GM21381 (cell line): Measurements from ENCODE around the gene MYT1.

Experiments used
- ATAC-seq: cut with Tn5 transposase; IDR thresholded peaks from one replicate; pipeline ENCODE4 v1.9.1; 2021; ENCODE audit warnings: mild to moderate bottlenecking, moderate library complexity; ENCODE audit not compliant: unreplicated experiment

MYT1 gene

DNA sequence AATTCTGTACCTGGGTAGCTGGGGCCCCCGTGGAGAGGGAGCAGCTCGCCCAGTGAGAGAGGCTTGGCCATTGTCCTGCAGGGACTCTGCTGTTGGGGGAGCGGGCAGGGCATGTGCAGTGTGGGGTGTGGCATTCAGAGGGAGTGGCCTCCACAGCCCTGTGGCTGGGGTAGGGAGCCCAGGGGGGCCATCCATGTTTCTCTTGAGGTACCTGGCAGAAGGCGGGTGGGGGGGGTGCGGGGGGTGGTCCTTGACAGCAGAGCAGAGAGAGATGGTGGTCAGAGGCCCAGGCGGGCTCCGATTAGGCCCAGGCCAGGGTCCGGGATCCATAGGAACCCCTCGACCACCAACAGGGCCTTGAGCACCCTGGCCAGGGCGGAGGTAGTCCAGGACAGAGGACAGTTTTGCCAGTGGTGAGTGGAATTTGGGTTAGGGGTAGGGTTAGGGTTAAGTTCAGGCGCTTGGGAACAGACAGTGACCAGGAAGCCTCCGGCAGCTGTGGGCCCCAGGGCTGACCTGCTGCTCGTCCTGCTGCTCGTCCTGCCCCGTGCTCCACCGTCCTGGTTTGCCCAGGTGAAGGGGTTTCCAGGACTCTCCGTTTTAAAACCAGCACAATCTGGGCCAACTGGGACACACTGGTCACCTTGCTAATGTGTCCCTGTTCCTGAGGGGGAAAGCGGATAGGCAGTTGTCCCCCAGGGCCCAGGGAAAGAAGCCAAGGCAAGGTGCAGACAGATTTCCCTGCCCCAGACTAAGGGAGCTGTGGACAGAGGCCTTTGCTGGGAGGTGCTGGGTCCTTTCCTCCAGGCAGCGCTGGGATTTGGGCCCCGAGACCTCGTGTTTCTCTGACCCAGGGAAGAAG, 24.8 kb upstream of the MYT1 start:
- ATAC-seq, result no peak

DNA sequence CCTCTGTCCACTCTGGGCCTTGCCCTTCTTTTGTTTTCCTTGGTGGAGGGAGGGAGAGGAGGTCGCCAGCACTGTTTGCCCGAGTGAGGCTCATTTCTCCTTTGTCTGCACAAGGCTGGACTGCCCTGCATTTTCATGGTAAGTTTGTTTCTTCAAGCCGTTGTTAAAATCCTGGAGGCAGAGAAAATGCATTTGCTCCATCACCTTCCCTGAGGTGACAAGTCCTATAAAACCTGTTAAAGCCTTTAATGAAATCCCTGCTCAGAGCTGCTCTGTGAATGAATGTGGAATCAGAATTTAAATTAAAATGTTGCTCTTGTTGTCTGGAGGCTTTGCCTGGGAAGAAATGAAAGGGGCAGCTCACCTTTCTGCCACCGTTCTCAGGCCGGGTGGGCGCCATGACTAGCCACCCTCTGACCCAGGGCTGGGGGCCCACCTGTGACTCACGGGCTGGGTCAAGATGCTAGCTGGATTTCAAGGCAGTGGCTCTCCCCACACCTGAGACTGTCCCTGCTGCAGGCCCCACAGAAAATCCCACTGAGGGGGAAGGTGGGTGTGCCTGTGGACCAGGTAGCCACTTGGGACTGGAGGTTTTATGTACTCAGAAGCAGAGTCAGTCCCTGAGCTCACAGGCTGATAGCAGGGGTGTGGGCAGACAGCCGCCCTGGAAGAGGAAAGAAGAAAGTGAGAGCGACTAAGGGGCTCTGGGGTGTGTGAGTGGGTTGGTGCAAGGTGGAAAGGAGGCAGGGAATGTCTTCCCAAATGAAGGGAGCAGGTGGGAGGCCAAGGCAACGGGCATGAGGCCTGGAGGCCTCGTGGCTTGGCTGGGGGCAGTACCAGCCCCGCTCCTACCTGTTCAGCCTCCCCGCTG, 24.0 kb upstream of the MYT1 start:
- no peak for ATAC-seq

DNA sequence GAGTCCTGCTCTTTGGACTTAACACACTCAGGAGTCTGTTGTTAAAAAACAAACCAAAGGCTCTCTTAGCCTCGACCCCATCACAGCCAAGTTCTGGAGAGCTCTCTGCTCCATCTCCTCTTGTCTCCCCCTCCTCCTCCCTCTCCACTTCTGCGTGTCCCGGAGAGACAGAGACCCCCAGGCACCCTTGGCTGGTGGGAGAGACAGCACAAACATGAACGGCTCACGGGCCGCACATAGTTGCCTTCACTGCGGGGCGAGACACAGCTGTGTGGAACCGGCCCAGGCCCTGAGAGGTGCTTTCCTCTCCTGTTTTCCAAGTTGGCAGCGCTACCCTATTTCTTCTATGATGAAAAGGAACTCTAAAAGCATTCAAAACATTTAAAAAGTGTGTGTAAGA, 23.3 kb upstream of the MYT1 start:
- ATAC-seq, result no peak

DNA sequence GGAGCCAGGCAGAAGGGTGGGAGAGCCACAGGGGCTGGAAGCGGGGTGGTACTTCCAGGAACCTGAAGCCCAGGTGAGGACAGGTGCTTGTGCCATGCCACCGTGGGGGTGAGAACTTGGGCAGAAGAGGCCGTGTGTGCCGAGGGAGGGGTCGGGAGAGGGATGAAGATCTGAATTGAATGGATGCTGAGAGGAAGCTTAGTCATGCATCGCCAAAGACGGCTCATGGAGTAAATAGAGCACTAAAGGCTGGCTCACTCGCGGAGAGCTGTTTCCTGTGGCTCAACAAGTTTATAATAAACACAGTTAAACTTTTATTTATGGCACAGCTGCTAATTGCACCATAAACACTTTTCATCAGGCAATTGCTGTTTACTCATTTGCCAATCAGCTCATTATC, 21.7 kb upstream of the MYT1 start:
- no peak for ATAC-seq

DNA sequence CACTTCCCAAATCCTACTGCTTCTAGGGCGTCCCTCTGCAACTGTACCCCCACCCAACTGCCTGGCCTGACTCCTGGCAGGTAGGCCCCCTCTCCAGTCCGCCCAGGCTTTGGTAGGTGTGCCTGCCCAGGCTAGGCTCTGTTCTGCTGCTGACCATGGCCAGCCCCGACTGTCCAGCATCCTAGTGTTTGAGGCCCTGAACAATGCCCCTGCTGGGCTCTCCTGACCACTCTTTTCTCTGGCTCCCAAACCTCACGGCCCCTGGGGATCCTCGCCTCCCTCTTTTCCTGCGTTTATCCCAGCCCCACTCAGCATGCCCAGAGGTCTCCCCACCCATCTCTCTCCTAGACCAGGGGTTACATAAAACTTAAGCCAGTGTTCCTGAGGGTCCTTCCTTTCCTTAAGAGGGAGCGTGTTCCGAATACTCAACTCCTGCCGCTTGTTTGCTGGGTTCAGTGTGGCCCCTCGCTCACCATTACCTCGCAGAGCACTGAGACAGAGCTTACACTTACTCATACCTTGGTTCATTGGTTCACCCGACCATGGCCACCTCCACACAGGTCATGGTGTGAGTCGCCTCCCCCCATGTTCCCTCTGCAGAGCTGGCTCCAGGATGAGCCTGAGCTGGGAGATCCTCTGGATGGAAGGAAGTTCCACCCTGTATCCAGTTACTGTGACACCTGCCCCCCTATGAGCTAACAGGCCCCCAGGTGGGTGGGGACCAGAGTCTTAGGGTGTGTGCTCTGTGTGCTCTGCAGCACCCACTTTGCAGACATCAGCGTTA, 21.0 kb upstream of the MYT1 start:
- no peak for ATAC-seq

DNA sequence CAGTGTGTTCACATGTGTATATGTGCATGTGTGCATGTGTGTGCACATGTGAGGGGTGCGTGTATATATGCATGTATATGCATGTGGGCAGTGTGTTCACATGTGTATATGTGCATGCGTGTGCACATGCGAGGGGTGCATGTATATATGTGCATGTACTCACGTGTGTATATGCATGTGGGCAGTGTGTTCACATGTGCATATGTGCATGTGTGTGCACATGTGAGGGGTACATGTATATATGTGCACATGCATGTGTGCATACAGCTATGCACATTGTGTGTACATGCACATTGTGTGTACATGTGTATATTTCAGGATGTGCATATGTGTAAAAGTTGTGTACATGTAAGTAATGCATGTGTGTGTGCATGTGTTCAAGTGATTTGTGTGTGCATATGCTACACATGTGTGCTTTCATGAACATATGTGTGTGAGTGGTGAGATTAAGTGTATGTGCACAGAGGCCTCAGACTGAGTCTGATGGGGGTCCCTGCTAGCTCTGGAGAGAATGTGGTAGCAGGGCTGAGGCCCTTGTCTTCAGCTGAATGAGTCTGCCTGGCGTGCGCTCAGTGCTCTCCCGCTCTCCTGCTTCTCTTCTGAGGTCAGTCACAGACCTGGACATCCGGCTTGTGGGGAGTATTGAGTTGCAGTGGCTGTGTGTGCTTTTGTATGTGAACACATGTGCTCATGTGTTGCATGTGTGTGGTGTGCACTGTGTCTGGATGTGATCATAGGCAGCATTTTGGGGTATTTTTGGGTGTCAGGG, 19.9 kb upstream of the MYT1 start:
- no peak for ATAC-seq

DNA sequence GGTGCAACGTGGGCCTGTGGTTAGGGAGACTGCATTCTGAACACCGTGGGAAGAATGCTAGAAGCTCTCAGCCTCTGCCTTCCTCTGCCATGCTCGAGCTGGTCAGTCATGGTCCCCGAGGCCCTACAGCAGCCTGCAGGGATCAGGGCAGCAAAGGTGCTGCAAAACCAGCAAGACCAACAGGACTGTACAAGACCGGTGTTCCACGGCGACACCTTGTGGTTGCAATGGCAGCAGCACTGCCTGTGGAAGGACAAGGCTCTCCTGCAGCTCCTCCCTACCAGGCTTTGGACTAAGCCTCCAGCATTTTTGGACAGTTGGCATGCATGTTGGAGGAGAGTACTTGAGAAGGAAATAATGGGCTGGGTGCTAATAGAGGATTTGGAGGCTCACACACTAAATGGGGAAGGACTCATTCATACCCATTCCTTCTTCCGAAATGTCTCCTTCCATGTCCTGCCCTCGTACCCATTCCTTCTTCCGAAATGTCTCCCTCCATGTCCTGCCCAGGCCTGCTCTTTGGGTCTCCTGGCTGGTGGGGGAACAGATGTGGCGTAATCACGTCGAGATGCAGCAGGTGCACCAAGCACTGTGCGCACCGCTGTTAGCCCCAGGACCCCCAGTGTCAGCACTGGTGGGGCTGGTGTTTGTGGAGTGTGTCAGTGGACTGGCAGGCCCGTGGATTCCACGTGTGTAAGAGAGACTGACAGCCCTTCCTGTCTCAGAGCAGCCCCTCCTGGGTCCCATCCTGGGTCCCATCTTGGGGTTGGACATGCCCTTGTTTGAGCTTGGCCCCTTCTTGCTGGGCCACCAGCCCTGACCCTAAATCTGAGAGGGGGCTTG, 18.6 kb upstream of the MYT1 start:
- ATAC-seq, result no peak

DNA sequence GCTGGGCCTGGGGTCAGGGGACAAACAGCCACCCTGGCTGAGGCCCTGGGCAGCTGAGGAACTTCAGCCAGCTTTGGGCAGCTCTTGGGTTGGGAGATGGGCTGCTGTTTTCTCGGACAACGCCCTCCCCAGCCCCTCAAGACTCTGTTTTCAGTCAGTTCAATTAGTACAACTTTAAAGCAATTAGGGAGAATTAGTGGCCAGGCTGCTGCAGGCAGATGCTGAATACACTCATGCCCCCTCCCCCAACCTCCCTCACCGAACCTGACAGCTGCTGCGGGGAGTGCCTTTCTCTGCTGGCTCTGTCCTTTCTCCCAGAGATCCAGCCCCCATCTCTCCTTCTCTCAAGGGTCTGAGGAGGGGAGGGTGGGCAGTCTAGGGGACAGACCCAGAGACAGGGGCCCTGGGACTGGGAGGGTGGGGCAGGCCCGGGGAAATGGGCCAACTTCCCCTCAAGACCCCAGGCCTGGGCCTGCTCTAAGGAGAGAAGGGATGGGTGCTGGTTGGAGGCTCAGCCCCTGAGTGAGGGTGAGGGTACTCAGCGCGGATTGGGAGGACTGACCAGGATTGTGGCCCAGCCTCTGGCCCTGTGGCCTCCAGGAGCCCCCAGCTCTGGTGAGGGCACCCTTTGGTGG, 17.8 kb upstream of the MYT1 start:
- ATAC-seq, result no peak

DNA sequence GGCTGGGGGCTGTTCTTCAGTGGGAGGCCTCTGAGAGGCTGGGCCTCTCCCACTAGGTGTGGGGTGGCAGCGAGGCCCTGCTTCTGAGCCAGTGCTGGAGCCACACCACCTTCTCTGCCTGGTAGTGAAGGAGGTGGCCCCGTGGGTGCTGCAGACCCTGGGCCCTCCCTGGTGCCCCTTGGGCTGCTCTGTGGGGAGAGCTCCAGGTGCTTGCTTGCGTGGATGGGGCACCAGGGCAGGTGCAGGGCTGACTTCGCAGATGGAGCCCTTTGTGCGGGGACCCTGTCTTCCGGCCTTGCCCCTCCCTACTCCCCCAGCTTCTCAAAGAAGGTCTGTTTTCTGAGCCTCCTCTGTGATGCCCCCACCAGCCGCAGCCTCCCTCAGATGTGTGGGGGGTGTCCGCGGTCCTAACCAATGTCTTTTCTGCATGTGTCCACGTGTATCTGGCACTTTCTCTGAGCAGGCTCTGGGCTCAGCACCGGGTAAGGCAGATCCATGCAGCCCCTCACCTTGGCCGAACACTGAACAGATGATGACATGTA, 17.2 kb upstream of the MYT1 start:
- ATAC-seq, result no peak

DNA sequence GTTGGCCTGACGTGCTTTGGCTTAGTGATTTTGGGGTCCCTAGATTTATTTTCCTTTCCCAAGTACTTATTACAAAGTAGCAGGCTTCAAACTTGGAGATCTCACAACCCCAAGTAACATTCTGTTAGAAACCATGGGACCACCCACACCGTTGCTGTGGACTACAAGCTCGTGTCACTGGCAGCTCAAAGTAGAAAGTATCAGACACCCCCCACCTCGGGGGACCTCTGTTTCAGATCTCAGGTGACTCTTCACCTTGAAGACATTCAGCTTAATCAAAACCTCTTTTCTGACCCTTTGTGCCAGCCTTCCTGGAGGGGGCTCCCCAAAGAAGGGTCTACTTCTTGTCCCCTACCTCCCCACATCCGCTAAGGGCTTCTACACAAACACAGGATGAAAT, 15.7 kb upstream of the MYT1 start:
- ATAC-seq, result no peak

DNA sequence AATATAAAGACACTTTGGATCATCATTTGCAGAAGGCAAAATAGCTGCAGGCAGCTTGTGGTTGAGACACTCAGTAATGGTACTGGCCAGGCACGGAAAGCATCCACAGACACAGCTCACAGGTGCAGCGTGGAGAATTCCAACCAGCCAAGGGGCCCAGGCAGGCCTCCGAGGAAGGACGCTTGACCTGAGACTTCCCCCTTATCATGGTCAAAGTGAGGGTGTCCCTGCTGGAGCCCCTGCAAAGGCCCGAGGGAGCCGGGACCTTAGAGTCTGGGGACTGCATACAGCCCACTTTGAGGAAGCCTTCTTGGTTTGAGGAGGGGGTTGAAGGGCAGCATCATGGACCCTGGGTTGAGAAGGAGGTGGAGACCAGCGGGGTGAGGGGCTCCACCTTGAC, 15.1 kb upstream of the MYT1 start:
- ATAC-seq, result no peak

DNA sequence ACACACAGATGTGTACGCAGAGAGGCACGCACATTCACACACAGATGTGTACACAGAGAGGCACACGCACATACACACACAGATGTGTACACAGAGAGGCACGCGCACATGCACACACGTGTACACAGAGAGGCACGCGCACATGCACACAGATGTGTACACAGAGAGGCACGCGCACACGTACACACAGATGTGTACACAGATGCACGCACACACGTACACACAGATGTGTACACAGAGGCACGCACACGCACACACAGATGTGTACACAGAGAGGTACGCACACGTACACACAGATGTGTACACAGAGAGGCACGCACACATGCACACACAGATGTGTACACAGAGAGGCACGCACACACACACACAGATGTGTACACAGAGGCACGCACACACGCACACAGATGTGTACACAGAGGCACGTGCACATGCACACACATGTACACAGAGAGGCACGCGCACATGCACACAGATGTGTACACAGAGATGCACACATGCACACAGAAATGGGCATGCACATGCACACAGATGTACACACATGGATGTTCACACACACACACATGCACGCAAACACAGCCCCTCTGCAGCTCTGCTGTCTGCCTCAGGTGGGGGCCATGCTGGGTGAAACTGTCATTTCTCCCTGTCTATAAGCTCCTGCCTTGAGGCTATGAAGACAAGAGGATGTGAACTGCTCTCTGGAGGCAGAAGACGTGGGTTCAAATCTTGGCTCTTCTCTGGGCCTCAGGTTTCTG, 14.3 kb upstream of the MYT1 start:
- ATAC-seq, result no peak

DNA sequence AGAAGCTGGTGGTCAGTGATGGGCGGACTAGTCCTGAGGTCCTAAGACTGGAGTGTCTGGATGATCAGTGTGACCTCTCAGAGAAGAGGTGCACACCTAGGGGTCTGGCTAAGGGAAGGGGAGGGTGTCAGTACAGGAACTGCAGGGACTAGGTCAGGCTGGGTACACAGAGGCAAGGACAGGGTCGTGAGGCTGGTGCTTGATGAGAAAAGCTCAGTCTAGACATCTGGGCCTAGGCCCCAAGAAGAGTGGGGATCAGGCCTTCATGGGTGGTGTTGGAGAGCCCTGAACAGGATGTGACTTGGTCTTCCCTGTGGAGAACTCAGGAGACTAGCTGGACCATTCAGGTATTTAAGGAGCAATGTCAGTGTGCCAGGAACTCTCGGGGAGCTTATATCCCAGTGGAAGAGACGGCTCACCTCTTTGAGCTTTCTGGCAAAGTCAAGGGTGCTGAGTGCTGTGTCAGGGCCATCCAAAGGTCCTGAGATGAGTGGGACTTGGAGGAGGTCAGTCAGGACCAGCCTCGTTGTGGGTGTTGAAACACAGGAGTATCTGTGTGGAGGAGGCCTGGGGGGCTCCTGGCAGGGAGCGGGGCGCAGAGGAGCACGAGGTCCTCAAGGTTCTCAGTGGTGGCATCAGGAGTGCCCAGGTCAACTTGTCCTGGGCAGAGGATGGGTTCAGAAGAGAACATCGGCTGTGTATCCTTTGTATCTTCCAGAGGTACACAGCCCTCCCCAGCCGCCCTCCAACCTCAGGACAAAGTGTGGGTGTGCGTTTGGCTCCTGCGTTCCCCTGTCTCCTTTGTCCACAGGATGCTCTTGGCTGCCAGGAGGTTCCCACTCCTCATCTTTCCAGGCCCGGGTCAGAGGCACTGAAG, 13.3 kb upstream of the MYT1 start:
- no peak for ATAC-seq

DNA sequence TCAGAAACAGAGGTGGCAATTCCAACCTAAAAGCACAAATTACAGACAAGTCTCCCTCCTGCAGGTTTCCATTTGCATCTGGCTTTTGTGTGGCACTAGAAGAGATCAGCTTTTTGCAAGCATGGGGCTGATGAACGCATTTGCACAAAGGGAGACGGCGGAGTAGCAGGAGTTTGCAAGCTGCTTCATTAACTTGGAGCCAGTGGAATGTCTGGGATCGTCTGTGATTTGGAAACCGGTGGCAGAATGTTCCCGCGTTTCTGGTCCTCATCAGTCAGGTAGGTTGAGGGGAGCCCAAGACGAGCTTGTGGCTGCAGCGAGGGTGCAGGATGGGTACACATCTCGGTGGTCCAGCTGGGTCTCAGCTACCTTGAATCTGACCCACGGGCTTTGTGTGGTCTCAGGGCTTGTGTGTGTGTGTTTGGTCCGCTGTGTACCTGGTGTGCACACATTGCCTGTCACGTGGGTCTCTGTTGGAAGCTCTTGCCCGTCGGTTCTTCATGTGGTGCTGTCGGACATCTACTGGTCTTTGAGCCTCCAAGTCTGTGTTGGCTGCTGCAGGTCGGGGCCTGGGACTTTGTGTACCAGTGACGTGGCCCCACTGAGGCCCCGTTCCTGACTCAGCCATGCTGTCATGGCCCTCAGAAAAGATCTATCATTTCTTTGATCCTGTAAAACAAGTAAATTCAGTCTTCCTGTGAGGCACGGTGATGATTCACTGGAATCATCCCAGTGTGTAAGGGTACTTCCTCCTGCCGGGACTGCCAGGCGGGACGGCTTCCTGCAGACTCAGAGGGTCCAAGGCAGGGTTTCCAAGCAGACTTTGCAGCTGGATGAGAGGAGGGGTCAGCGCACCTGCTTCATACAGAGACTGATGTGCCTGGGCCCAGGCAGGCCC, 12.4 kb upstream of the MYT1 start:
- no peak for ATAC-seq

DNA sequence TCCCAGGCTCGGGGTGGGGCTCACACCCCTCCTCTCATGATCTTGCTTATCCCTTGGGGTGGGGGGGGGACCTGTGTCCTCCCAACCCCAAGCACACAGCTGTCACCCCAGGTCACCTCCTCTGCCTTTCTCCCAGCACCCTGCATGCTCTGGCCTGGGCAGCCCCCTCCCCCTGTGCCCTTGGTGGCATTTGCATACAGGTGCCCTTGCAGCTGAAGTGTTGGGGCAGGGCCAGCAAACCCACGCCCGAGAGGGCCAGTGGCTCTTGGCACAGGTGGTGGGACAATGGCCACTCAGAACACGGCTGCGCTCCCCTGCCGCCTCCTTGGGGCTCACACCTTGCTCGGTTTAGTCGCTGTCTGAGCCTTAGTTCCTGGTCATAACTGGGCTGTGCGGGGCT, 11.3 kb upstream of the MYT1 start:
- no peak for ATAC-seq

DNA sequence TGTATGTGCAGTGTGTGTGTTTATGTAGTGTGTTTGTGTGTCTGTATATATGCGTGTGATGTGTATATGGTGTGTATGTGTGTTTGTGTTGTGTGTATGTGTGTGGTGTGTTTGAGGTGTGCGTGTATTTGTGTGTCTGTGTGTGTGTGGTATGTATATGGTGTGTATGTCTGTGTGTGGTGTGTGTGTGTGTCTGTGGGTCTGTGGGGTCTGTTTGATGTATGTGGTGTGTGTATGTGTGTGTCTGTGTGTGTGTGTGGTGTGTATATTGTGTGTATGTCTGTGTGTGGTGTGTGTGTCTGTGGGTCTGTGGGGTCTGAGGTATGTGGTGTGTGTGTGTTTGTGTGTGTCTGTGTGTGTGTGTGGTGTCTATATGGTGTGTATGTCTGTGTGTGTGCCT, 10.8 kb upstream of the MYT1 start:
- no peak for ATAC-seq
